HepG2 (cell line): ENCODE data around the gene SLC39A10. TPM values are rescaled to one million over a fixed set of nuclear protein-coding genes. Genes with fewer than 3 reads are reported as not detected.

Source experiments
- ATAC-seq: fragments of 200-7000 bp; cut with Tn5 transposase; 3 replicates; pipeline ENCODE4 v1.9.1; 2020; ENCODE audit warnings: mild to moderate bottlenecking, moderate library complexity
- BruUV-seq: library from RNA; stranded (reverse); fragments of 400-500 nt; replicated peaks from 2 replicates; lab custom pipeline; 2021; lab: Mats Ljungman, UMichigan
- CTCF ChIA-PET: fragments of 300-600 bp; formaldehyde crosslinking; extraction: SDS; loops from one replicate; lab custom pipeline; 2021; ENCODE audit warnings: low total read pairs, inconsistent platforms, low intra/inter-chr PET ratio; lab: Yijun Ruan, JAX
- POLR2A ChIA-PET: fragments of 350-600 bp; sonication (Branson Sonifier 250); formaldehyde crosslinking; loops from one replicate; lab custom pipeline; 2020; ENCODE audit warnings: antibody characterized with exemption, inconsistent platforms; lab: Yijun Ruan, JAX
- DNase-seq: peaks from one replicate; pipeline ENCODE4 v3.0.0-alpha.2; 2015; ENCODE audit warnings: low spot score
- FAIRE-seq: peaks from 3 replicates; lab custom pipeline; 2011; peaks lifted over from hg19 to GRCh38; lab: Jason Lieb, UNC
- H2AFZ ChIP-seq: one replicate; pipeline ENCODE4 v1.6.1; 2011; ENCODE audit warnings: low read length, inconsistent platforms
- H3K27ac ChIP-seq: fragments of 300-600 bp; 3 replicates; pipeline ENCODE4 v1.8.0; 2011; ENCODE audit warnings: mixed run types, mild to moderate bottlenecking, mixed read lengths, low read length, inconsistent platforms; ENCODE audit not compliant: insufficient read depth; ENCODE audit errors: extremely low read length
- H3K27me3 ChIP-seq, 2 experiments: fragments of 200-600 bp in 1 of 2; 2 replicates in 1 of 2; 3 replicates in 1 of 2; pipeline versions ENCODE4 v1.6.0 to v1.8.0; 2011; ENCODE audit warnings: low read length in 2 of 2, mild to moderate bottlenecking in 2 of 2, moderate library complexity in 2 of 2, inconsistent platforms in 1 of 2; ENCODE audit not compliant: insufficient read depth in 2 of 2, control insufficient read depth in 1 of 2
- H3K36me3 ChIP-seq, 2 experiments: fragments of 200-600 bp in 1 of 2; replicated peaks in 1 of 2; 2 replicates in 1 of 2; 3 replicates in 1 of 2; pipeline versions ENCODE4 v1.5.1 to v1.8.0; 2011; ENCODE audit warnings: low read length in 2 of 2, inconsistent platforms in 1 of 2; ENCODE audit not compliant: insufficient read depth in 2 of 2, control insufficient read depth in 1 of 2
- H3K4me1 ChIP-seq: 2 replicates; pipeline ENCODE4 v1.5.1; 2012; ENCODE audit warnings: low read length, inconsistent platforms; ENCODE audit not compliant: insufficient read depth
- H3K4me2 ChIP-seq: 2 replicates; pipeline ENCODE4 v1.6.0; 2011; ENCODE audit warnings: low read depth, low read length, inconsistent platforms
- H3K4me3 ChIP-seq, 3 experiments: fragments of 200-600 bp in 1 of 3; sonication (generic), shearing (Covaris generic) in 1 of 3; replicated peaks in 1 of 3; 2 replicates each; pipeline ENCODE4 v1.5.1; 2011 to 2016; ENCODE audit warnings: low read length in 3 of 3, inconsistent platforms in 2 of 3, low read depth in 2 of 3, mild to moderate bottlenecking in 2 of 3, control low read depth in 1 of 3, mixed read lengths in 1 of 3; ENCODE audit not compliant: insufficient read depth in 1 of 3
- H3K79me2 ChIP-seq: one replicate; pipeline ENCODE4 v1.6.1; 2011; ENCODE audit warnings: low read length, inconsistent platforms; ENCODE audit not compliant: insufficient read depth
- H3K9ac ChIP-seq: 2 replicates; pipeline ENCODE4 v1.6.0; 2011; ENCODE audit warnings: mild to moderate bottlenecking, low read depth, low read length, inconsistent platforms; ENCODE audit not compliant: insufficient read depth
- H3K9me3 ChIP-seq: 2 replicates; pipeline ENCODE4 v1.5.1; 2012; ENCODE audit warnings: mild to moderate bottlenecking, low read length
- H4K20me1 ChIP-seq: 2 replicates; pipeline ENCODE4 v1.6.0; 2011; ENCODE audit warnings: inconsistent platforms, mild to moderate bottlenecking, low read length, moderate library complexity; ENCODE audit not compliant: insufficient read depth
- BRCA1 ChIP-seq: sonication (generic); formaldehyde crosslinking; IDR thresholded peaks from 2 replicates; pipeline ENCODE4 v1.4.0; 2020; ENCODE audit warnings: missing genetic modification reagents
- ESRRA ChIP-seq: sonication (generic); formaldehyde crosslinking; IDR thresholded peaks from 2 replicates; pipeline ENCODE4 v1.5.1; 2020; ENCODE audit warnings: mild to moderate bottlenecking, low read depth, missing genetic modification reagents
- SKI ChIP-seq: fragments of 450-650 bp; IDR thresholded peaks from one replicate; pipeline ENCODE4 v1.6.1; 2018; ENCODE audit warnings: mild to moderate bottlenecking; ENCODE audit not compliant: partially characterized antibody
- SOX13 ChIP-seq, 3 experiments: fragments of 450-650 bp in 1 of 3; sonication (generic) in 1 of 3; formaldehyde crosslinking in 1 of 3; IDR thresholded peaks in 2 of 3; conservative IDR thresholded peaks in 1 of 3; 2 replicates each; pipeline versions ENCODE4 v1.5.0 to v1.6.1; 2016 to 2020; ENCODE audit warnings: antibody characterized with exemption in 1 of 3, mild to moderate bottlenecking in 1 of 3, missing compliant biosample characterization in 1 of 3, missing genetic modification reagents in 1 of 3, moderate library complexity in 1 of 3
- SRSF9 ChIP-seq: fragments of 200-400 bp; formaldehyde crosslinking; IDR thresholded peaks from 2 replicates; pipeline ENCODE4 v1.6.1; 2018; ENCODE audit warnings: borderline replicate concordance, mild to moderate bottlenecking, low read depth, low read length; ENCODE audit not compliant: insufficient read depth, poor library complexity, severe bottlenecking
- ZNF318 ChIP-seq: sonication (generic); formaldehyde crosslinking; IDR thresholded peaks from 2 replicates; pipeline ENCODE4 v1.4.0; 2020; ENCODE audit warnings: mild to moderate bottlenecking, missing genetic modification reagents
- ZNF350 ChIP-seq: sonication (generic); formaldehyde crosslinking; IDR thresholded peaks from 2 replicates; pipeline ENCODE4 v1.4.0; 2020; ENCODE audit warnings: mild to moderate bottlenecking, low read depth, missing genetic modification reagents, borderline replicate concordance
- in situ Hi-C: cut with HindIII; loops from 2 replicates; pipeline ENCODE4 v1.10.0; 2017; ENCODE audit warnings: low pct_unique_long_range_greater_than_20kb; ENCODE audit not compliant: extremely low pct_ligation_motif_present
- intact Hi-C: fragments of 100-400 bp; cut with micrococcal nuclease; formaldehyde crosslinking; loops from one replicate; pipeline ENCODE4 v1.10.0; 2022; ENCODE audit not compliant: unreplicated experiment
- polyA plus RNA-seq, 8 experiments: library from polyadenylated mRNA; depleted of rRNA in 3 of 8; stranded (reverse) in 7 of 8; unstranded in 1 of 8; fragments of >200 nt; fragmentation: Illumina TruSeq in 4 of 8; extraction: Trizol in 4 of 8; gene quantifications; 2 replicates each; pipeline versions ENCODE4 v1.2.1 to v1.2.3, GENCODE V29; 2011 to 2016; ENCODE audit warnings: low read depth in 4 of 8, missing spikeins in 1 of 8, mixed read lengths in 1 of 8; ENCODE audit not compliant: insufficient read depth in 1 of 8
- total RNA-seq, 5 experiments: library from RNA; depleted of rRNA; stranded (reverse); fragments of >200 nt; fragmentation: Illumina TruSeq; extraction: Trizol; gene quantifications; 2 replicates each; pipeline ENCODE4 v1.2.3, GENCODE V29; 2016; ENCODE audit warnings: low read depth in 1 of 5
- TF ChIP-seq, protein P1 (sequence below): sonication (generic); formaldehyde crosslinking; IDR thresholded peaks from 2 replicates; pipeline ENCODE4 v1.4.0; 2020; ENCODE audit warnings: missing genetic modification reagents

SLC39A10 gene
- total and polyA plus RNA-seq, 2 of the 13 experiments (the other 11 are each of a cell fraction or from before 2014, with no cell fraction given) = 13.2 to 21.0 TPM

DNA sequence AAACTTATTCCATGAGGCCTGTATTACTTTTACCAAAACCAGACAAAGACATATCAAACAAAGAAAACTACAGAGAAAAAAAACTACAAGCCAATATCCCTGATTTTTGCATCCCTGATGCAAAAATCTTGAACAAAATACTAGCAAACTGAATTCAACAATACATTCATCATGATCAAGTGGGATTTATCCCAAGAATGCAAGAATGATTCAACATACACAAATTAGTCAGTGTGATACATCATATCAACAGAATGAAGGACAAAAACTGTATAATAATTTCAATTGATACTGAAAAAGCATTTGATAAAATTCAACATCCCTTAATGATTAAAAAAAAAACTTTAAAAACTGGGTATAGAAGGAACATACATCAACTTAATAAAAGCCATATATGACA lies 106.8 kb downstream of the SLC39A10 start:
- no peak for ATAC-seq
- no peaks in the 10 kb centered on the region for H4K20me1 ChIP-seq
- no TSS peak for BruUV-seq
- no peak for DNase-seq
- H3K27me3 ChIP-seq = no peaks in the 10 kb centered on the region
- no peak overlapping the region for H2AFZ ChIP-seq
- ChIA-PET POLR2A (no interaction called here), CTCF (no interaction called here)
- intact Hi-C loops = no loop called here
- in situ Hi-C loops = no loop called here
- H3K36me3 ChIP-seq = no peaks in the 10 kb centered on the region
- H3K27ac ChIP-seq = no peak overlapping the region
- H3K9me3 ChIP-seq = no peaks in the 10 kb centered on the region
- H3K4me3 ChIP-seq = no peak overlapping the region
- no peak for FAIRE-seq
- no peak overlapping the region for H3K9ac ChIP-seq
- no peaks in the 10 kb centered on the region for H3K4me1 ChIP-seq
- H3K79me2 ChIP-seq = no peaks in the 10 kb centered on the region
- no peak overlapping the region for H3K4me2 ChIP-seq
- TF ChIP-seq, protein P1, sequence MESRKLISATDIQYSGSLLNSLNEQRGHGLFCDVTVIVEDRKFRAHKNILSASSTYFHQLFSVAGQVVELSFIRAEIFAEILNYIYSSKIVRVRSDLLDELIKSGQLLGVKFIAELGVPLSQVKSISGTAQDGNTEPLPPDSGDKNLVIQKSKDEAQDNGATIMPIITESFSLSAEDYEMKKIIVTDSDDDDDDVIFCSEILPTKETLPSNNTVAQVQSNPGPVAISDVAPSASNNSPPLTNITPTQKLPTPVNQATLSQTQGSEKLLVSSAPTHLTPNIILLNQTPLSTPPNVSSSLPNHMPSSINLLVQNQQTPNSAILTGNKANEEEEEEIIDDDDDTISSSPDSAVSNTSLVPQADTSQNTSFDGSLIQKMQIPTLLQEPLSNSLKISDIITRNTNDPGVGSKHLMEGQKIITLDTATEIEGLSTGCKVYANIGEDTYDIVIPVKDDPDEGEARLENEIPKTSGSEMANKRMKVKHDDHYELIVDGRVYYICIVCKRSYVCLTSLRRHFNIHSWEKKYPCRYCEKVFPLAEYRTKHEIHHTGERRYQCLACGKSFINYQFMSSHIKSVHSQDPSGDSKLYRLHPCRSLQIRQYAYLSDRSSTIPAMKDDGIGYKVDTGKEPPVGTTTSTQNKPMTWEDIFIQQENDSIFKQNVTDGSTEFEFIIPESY (CRISPR knock-in tag) = no peak
- TF ChIP-seq ZNF350 (CRISPR knock-in tag) (no peak), SKI (no peak), BRCA1 (CRISPR knock-in tag) (no peak), ESRRA (CRISPR knock-in tag) (no peak), ZNF318 (CRISPR knock-in tag) (no peak), SOX13 (IDR thresholded peaks at IDR 0.05) (no peak), SOX13 (CRISPR knock-in tag; conservative IDR thresholded peaks at IDR 0.05 in 1 of 2, IDR thresholded peaks at IDR 0.05 in 1 of 2) (no peak), SRSF9 (no peak)
